Dermis blood vessel endothelial cell (primary cell): Measurements from ENCODE around the gene DENR. TPM values are rescaled to one million over a fixed set of nuclear protein-coding genes. Genes with fewer than 3 reads are reported as not detected.
"Not testable (repeated sequence)": the region's sequence is repeated elsewhere in the genome, so short reads cannot be mapped to it uniquely, and the experiment has no call there.

Experiments
- DNase-seq: peaks from one replicate; pipeline ENCODE4 v3.0.0; 2010
- total RNA-seq: library from RNA; depleted of rRNA; stranded (reverse); fragments of >200 nt; gene quantifications from 2 replicates; pipeline ENCODE4 v1.2.3, GENCODE V29; 2014

The DENR gene
- total RNA-seq, result 27.1 and 39.8 TPM in 2 replicates

DNA sequence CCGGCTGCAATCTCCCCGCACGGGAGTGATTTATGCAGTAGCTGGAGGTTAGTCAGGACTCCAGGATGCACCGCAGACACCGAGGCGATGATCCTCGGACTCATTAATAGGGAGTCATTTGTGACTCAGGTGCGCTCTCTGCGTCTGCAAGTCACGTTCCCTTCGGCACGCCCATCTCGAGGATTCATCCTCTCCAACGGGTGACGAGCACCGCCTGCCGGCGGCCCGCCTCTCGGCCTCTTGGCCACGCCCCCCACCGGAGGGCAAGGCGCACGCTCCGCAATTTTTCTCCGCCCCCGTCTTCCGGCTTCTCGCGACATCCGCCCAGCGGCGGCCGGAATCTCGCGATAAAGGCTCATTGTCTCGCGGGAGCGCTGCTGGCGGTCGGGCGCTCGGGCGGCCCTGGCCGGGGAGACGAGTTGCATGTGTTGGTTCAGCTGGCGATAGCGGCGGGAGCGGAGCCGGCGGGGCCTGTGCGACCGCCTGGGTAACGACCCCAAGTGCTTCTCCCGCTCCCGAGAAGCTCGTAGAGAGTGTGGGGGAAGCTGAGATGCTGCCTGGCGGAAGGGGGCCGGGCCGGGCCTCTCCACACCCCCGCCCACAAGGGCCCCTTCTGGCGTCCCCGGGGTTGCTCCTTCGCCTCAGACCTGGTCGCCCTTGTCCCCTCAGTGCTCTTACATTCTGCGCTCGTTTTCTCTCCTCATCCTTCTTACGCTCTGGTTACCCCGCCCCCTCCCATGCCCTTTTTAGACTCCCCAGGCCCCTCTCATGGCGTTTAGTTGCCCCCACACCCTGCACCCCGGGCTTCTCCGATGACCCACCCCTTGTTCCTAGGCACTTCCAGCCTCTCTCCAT is at the start of gene DENR:
TSS of gene DENR (plus strand) at position 361 of the 855 bp plus-strand sequence. CDS start 878 bp downstream, outside the sequence.
- peak; percentile 98 for DNase-seq

- not testable (repeated sequence) for DNase-seq
These were observed 49.6 kb upstream of the DENR start, which contains the start of gene HCAR2 for GRCh38 chr12:122702890-122703611. TSS of gene HCAR2 (minus strand) at chr12:122703357. CDS start at chr12:122703283, 74 bp downstream.

- not testable (repeated sequence) for DNase-seq
These were observed 48.8 kb upstream of the DENR start for GRCh38 chr12:122703841-122704240.

GRCh38 chr12:122709287-122709686 is 43.3 kb upstream of the DENR start:
- not testable (repeated sequence) for DNase-seq

GRCh38 chr12:122710341-122710740 is 42.3 kb upstream of the DENR start:
- not testable (repeated sequence) for DNase-seq

GRCh38 chr12:122711266-122711665 is 41.4 kb upstream of the DENR start:
- not testable (repeated sequence) for DNase-seq

DNA sequence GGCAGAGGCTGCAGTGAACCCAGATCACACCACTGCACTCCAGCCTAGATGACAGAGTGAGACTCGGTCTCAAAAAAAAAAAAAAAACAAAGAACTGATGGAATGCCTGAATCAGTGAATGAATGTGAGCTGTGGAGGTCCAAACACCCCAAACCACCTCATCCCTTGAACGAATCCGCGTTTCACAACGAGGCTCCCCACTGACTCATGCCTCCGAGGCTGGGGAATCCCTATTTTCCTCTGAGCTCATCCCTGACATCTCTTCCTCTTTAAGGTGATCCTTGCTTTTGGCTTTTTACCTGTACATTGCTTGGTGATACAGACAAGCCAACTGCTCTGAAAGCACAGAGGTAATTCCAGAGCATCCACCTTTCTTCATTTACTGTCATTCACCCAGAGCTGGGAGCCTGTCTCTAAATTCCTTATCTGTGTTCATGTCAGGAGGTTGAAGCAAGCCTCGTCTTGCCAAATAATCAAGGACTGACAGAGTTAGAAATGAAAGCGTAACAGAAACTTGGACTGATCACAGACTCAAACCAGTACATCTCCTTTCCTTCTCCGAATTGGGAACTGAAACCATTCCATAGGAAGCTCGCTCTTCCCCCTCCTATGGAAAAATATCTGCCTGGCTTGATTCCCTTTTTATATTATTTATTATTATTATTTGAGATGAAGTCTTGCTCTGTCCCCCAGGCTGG is 39.0 kb upstream of the DENR start:
- DNase-seq, result not testable (repeated sequence)

DNA sequence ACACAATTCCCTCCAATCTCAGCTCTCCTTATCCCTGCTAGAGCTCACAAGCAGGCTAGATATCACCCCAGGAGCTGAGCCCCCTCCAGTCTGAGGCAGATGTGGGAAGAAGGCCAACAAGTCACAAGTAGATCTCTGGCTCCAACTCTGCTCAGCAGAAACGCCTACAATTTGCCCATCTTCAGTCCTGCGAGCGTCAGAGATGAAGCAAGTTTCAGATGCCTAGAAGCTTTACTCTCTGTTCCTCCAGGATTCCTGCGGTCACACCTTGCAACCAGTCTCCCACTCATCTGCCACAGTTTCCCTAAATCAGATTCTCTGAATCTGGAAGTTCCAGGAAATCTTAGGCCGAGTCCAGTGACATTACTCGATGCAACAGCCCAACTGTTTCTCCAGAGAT is 37.4 kb upstream of the DENR start:
- DNase-seq, result not testable (repeated sequence)

DNA sequence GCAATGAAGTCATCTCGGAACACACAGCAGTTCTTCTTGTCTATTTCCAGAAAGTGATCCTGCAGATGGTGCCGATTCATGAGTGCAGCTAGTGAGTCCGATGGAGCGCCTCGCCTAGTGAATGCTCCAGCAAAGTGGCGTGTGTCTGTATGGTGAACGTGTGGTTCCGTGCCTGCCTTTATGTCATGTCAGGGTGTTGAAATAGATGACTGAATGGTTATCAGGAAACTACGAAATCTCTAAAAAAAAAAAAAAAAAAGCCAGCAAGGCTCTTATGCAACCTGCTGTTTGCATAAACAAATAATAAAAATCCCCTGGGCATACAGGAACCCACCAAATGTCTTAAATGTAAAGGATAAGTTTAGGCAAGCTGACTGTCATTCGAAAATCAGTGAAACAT is 36.0 kb upstream of the DENR start, which contains the start of gene HCAR3:
TSS of gene HCAR3 (minus strand) at position 154 of the 400 bp plus-strand sequence. CDS start at position 80, 74 bp downstream.
- DNase-seq, result not testable (repeated sequence)

DNA sequence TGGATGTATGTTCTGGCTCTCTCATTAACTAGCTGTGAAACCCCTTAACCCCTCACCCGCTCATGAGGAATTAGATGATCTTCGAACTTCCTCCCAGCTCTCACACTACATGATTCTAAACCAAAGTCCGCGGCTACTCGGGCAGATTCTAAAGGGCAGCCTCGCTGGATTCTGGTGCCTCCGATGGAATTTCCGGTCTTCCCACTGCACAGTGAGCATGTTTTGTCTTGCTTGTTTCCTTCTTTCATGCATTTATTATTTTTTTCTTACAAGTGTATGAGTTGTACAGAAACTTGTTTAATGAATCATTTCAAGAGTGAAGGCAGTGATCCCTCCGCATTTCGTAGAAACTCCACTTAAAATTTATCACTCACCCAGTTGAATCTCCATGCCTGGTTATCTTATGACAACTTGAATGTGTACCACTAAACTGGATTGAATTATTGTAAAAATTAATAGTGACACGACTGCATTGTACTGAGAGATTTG is 31.5 kb upstream of the DENR start:
- peak; percentile 58 for DNase-seq

- DNase-seq, result no peak
These were observed 30.2 kb upstream of the DENR start for GRCh38 chr12:122722387-122722786.

DNA sequence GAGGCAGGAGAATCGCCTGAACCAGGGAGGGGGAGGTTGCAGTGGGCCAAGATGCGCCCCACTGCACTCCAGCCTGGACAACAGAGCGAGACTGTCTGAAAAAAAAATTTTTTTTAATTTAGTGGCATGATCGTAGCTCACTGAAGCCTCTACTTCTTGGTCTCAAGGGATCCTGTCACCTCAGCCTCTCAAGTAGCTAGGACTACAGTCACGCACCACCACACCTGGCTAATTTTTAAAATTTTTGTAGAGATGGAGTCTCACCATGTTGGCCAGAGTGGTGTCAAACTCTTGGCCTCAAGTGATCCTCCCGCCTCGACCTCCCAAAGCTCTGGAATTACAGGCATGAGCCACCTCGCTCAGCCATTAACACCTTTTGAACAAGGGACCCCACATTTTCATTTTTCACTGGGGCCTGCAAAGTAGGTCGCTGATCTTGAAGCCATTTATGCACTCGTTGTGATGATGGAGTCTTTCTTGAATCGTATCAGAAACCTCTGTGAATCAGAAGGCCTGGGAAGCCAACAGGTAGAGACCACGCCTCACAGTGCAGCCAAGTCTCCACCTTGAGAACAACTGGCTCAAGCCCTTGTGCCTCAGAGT is 27.9 kb upstream of the DENR start:
- DNase-seq, result no peak

GRCh38 chr12:122725452-122726079 is 27.1 kb upstream of the DENR start:
- DNase-seq, result no peak

DNA sequence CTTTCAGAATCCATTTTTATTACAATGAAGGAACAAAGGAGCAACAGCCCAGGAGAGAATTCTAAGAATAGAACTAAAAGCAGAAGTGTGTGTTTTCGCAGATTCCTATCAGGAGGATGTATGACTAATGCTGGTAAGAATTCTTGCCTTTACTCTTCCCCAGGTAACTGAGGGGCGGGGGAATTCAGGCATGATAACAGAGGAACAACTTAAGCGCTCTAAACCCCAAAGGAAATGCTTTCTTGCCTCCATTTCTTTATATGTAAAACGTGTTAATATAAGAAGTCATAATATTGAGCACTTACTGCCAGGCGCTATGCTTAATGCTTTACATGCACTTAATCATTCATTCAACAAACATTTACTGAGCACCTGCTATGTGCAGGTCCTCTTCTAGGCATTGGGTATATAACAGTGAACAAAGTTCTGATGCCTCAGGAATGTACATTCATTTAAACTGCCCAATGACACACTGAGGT is 26.5 kb upstream of the DENR start:
- DNase-seq, result peak; percentile 78

DNA sequence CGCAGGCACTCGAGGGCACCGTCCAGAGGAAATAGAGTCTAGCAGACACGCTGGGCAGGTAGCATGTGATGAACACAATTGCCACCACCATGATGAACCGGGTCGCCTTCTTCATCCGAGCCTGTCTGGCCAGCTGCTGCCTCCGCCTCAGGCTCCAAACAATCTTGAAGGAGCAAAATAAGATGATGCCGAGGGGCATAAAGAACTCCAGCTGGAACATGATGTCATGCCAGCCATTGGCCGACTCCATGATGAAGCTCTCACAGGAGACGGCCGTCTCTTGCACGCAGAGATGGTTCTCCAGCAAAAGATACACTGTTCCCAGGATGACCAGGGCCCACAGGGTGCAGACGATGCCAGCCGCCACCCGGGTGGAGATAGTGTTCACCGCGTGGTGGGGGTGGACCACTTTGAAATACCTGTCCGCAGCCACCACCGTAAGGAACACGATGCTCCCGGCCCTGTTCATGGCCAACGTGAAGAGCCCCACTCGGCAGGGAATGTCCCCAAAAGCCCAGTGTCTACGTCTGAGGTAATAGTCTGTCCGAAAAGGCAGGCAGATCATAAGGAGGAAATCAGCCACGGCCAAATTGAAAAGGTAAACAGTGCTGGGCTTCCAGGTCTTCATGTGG is 22.9 kb upstream of the DENR start:
- DNase-seq, result no peak

DNA sequence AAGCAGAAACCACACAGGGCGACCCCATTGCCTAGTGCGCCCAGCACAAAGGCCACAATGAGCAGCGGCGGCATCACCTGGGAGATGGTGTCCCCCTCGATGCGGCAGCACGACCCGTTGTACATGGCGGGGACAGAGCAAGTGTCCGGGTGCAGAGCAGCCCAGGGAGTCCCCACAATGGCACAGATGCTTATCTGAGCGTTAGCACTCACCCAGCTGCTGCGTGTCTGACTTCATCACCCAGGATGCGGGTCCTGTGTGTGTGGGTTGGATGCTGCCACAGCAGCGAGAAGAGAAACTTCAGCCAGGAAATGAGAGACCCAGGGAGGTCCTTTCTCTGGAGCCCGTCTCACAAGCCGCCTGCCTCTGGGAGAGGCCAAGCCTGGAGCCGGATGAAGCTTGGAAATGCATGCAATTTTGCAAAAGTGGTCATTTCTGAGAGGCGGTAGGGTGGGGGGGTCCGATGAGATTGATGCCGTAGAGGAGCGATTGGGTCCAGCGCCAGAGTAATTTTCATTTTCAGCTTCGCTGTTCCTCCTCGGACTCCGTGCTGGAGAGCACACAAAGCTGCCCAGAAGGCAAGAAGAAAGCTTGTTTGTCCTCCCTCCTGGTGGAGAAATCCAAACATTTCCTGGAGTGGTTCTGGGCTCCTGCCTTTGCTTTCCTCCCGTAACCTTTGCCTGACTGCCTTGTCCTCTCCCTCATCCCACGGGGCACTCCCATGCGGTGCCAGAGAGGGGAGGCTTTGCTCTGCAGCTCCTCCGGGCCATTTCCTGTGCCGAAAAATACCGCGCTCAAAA is 22.2 kb upstream of the DENR start, which contains the start of gene HCAR1:
TSS of gene HCAR1 (minus strand) at position 630 of the 800 bp plus-strand sequence. CDS start at position 125, 505 bp downstream.
- DNase-seq, result no peak

GRCh38 chr12:122732170-122732569 is 20.5 kb upstream of the DENR start:
- DNase-seq, result no peak

DNA sequence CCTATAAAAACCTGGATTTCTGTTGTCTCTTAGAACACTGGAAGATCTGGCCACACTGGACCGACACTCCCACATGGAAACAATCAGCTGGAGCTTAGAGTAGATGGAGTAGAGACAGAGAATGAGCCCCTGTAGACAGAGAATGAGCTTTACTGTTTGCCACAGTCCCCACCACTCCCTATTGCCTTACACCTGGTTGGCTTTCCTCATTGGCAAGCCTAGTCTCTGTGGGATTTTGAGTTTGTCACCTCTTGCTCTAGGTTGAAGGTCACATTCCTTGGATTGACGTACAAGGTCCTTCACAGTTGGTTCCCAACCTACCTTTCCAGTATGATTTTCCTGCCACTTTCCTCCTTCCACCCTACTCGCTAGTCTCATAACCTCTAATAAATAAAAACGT is 20.0 kb upstream of the DENR start:
- no peak for DNase-seq

DNA sequence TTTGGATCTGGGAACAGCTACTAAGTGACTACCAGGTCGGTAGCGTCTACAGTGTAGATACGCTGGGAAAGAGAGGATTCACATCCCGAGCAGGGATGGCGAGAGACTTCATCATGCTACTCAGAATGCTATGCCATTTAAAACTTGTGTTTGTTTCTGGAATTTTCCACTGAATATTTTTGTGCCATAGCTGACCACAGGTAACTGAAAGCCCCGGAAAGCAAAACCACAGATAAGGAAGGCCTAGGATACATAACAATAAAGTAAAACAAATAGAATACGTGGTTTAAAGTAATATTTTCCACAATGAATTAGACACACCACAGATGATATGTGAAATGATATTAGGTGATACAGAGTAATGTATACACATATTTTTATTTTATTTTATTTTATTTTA is 14.1 kb upstream of the DENR start:
- DNase-seq, result no peak

GRCh38 chr12:122740351-122740750 is 12.3 kb upstream of the DENR start:
- DNase-seq, result no peak
